GM18858 (cell line): ENCODE data around the gene TNFRSF19.
"Not testable (repeated sequence)": the region's sequence is repeated elsewhere in the genome, so short reads cannot be mapped to it uniquely, and the experiment has no call there.

ENCODE experiments used
- ATAC-seq: cut with Tn5 transposase; IDR thresholded peaks from one replicate; pipeline ENCODE4 v1.9.1; 2021; ENCODE audit not compliant: unreplicated experiment

Gene TNFRSF19

DNA sequence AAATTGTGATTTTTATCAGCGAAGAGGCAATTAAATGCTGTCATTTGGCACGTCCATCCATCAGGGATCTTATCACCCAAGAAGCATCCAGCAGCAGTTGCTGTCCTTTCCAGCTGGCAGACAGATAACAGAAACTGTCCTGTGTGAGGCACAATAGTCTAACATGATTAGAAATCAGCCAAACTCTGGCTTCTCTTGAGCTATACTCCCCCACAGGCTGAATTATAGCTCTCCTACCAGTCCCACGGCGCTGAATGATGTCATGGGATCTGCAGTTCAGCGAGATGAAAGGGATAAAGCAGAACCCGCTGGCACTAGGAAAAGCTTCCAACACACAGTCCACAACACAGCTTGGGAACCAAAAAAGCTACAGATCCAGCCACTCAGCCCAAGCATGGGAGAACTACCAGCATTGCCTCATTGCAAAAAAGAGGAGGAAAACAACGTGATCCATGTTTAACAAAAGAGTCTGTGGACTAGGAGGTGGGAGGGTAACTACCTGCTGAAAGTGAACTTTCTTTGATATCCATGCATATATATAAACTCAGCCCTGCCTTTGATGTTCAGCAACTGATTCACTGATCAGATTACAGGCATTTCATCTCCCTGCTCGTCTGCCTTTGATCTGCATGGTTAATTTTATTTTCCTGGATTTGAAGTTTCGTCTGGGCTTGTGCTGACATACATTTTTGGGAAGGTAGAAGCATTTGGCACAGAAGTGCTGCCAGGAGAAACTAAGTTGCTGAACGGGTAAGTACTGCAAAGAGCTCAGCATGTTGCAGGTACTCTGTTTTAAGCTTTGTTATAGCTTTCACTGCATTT lies at the start of gene TNFRSF19:
TSS of gene TNFRSF19 (plus strand) at position 314 of the 822 bp plus-strand sequence. CDS start 19,772 bp downstream, outside the sequence.
- ATAC-seq = no peak

- ATAC-seq = not testable (repeated sequence)
Observed at GRCh38 chr13:23529926-23530325, 40.3 kb upstream of the TNFRSF19 start.

DNA sequence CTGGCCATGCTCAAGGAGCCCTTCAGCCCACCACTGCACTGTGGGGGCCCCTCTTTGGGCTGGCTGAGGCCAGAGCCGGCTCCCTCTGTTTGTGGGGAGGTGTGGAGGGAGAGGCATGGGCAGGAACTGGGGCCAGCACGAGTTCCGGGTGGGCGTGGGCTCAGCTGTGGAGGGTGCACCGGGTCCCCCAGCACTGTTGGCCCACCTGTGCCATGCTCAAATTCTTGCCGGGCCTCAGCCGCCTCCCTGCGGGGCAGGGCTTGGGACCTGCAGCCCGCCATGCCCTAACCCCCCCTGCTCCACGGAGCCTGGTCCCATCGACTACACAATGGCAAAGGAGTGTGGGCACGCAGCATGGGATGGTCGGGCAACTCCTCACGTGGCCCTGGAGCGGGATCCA lies 38.8 kb upstream of the TNFRSF19 start:
- no peak for ATAC-seq

DNA sequence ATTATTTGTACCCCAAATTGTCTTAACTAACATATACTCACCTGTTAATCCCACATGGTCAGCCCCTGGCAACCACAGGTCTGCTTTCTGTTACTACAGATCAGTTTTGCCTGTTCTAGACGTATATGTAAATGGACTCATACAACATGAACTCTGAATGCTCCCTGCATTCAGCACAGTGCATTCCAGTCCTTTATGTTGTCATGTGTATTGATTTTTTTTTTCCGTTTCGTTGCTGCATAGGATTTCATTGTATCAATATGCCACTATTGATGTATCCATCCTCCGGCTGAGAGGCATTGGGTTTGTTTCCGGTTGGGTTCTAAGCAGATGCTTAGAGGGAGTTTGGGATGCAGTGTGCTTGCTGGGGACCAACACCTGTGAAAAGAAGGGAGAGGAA lies 36.1 kb upstream of the TNFRSF19 start:
- ATAC-seq = no peak

DNA sequence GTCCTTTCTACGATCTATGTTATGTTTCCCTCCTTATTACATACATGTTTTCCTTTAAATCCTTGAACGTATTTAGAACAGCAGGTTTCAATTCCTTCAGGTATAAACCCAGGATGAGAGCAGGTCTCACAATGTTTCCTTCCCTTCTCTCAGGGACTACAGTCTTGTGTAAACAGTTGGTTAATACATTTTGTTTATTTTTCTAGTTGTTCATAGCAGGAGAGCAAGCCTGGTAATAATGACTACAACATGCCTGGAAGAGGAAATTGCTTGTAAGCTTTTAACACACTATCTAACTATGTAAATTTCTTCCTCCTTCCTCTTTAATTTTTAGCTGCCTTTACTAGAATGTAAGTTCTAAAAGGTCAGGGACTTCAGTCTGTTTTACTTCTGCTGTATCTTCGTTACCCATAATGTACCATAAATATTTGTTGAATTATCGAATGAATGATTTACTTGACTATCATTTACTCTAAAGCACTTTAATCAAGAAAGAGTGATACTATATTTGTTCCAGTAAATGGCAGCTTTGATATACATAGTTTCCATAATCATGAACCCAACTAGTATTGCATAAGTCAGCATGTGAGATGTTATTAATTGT lies 28.9 kb upstream of the TNFRSF19 start:
- no peak for ATAC-seq

DNA sequence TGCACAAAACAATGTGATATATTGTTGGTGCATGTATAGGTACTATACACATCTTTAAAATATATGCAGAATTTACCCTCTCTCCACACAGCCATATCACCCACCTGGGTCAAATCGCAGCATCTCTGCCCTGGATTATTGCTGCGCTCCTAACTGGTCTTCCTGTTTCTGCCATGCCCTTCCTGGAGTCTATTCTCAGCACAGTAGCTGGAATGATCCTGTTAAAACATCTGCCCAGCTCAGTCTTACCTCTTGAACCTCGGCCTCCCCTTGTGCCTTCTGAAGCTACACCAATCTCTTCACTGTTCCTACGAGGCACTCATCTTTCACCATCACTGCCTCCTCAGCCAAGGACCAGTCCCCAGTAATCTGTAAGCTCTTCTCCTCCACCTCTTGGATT lies 25.5 kb upstream of the TNFRSF19 start:
- ATAC-seq = no peak

DNA sequence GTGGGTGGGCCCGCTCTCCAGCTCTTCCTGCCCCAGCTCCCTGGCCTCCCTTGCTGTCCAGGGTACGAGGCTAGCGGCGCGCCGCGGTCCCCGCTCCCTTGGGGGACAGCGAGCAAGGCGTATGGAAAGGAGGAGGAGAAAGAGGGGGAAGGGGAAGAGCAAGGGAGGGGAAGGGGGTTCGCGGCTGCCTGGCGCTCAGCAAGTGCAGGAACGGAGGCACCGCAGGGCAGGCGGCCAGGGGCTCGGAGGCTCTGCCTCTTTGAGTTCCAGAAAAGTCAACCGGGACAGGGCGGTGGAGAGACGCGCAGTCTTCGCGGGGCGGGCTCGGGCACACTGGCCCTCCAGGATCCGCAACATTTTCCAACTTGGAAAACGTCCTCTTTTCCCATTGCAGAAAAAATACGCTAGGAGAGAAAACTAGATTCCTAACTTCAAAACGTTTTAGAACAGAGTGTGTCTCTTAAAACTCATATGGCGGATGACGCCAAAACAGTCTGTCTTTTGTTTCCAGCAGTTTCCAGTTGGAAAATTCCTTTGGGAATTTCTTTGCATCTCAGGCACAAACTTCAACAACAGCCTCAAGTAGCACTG lies 23.1 kb upstream of the TNFRSF19 start:
- ATAC-seq = no peak

- no peak for ATAC-seq
Observed at GRCh38 chr13:23549724-23550123, 20.5 kb upstream of the TNFRSF19 start.

- no peak for ATAC-seq
Observed at GRCh38 chr13:23550163-23550562, 20.0 kb upstream of the TNFRSF19 start.

- no peak for ATAC-seq
Observed at GRCh38 chr13:23551213-23552008, 18.8 kb upstream of the TNFRSF19 start.

GRCh38 chr13:23552171-23552570 lies 18.0 kb upstream of the TNFRSF19 start:
- ATAC-seq = no peak

GRCh38 chr13:23552661-23553060 lies 17.6 kb upstream of the TNFRSF19 start:
- ATAC-seq = no peak

DNA sequence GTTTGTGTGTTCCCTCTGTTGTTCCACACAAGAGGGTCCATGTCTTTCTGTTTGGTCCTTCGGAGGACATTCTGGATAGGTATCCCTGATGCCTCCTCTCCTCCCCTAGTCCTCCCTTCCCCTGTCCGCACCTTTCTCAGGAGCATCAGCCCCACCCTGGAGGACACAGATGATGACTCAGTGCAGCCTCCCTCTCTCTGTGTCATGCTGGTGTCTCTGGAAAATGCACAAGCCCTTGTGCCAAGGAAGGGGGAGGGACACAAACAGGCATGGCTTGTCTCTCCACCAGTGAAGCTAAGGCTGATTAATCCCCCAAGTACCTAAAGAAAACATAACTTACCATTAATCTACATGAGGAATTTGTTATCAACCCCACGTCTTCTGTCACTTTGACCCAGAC lies 16.2 kb upstream of the TNFRSF19 start:
- ATAC-seq = no peak

- ATAC-seq = no peak
Observed at GRCh38 chr13:23557043-23557442, 13.2 kb upstream of the TNFRSF19 start.

- ATAC-seq = no peak
Observed at GRCh38 chr13:23557733-23558132, 12.5 kb upstream of the TNFRSF19 start.

- ATAC-seq = no peak
Observed at GRCh38 chr13:23558675-23559536, 11.3 kb upstream of the TNFRSF19 start.

- ATAC-seq = peak; percentile 12
Observed at GRCh38 chr13:23560571-23561089, 9.6 kb upstream of the TNFRSF19 start.

DNA sequence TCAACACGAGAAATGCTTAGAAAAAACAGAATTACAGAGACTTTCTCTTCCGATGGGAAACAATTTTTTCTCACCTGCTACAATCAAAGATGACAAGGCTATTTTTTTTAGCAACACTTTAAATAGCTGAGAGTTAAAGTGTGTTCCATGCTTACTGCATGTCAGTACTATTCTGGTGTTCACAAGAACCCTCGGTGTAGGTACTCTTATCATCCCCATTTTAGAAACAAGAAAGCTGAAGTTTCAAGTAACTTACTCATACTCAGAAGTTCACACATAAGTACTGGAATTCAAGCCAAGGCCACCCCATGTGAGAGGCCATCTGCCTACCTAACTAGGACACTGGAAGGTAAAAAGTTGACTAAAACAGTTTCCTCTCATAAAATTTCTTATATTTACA lies 9.0 kb upstream of the TNFRSF19 start:
- ATAC-seq = peak; percentile 89

DNA sequence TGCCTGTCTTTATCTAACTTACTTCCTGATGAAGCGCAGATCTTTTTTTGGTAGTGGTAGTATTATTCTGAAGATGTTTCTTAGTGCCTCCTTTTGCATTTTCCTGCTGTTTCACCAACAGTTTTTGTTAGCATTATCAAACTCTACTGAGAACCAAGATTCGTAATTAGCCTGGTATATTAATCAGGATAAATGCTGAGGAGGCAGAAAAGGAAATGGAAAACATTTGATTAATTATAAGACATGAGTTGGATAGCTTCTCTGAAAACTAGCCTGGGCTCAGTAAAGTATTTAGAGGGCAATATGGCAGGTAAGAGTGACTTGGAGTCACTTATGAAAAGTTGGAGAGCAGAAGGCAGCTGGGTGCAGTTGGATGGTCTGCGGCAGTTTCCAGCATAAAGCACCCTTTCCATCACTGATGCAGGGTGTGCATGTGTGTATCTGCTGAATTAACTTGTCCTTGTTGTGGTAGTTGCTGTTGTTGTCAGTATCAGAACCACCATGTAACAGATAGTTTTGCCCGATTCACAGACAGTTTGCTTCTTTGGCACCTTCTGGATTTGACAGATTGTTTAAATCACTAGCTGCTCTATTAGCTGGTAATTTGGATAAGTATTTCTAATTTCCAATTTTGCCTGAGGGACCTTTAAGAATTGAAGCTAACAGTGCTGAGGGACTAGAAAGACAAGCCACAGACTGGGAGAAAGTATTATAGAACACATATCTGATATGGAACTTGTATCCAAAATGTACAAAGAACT lies 6.9 kb upstream of the TNFRSF19 start:
- ATAC-seq = no peak
